Adrenal gland (tissue), 12 donors: ENCODE measurements around the gene POU2F3. TPM values are rescaled to one million over a fixed set of nuclear protein-coding genes. Genes with fewer than 3 reads are reported as not detected.

ENCODE experiments used
- DNase-seq, 7 donors: peaks; one replicate each; pipeline ENCODE4 v3.0.0-alpha.2; 2019 to 2020
- H3K27ac ChIP-seq, 5 donors: fragments of 200-600 bp; sonication (generic) in 4 of 5; 1 replicate in 3 of 5; 2 replicates in 2 of 5; pipeline versions ENCODE4 v1.5.1 to v1.8.0; 2016 to 2020; ENCODE audit warnings: mild to moderate bottlenecking in 1 of 5
- H3K27me3 ChIP-seq: fragments of 200-600 bp; 2 replicates; pipeline ENCODE4 v1.8.0; 2021
- H3K36me3 ChIP-seq, 2 donors: fragments of 200-600 bp; replicated peaks in 1 of 2; 1 replicate in 1 of 2; 2 replicates in 1 of 2; pipeline versions ENCODE4 v1.5.1 to v1.8.0; 2018 to 2022
- H3K4me1 ChIP-seq, 2 donors: fragments of 200-600 bp; replicated peaks in 1 of 2; 1 replicate in 1 of 2; 2 replicates in 1 of 2; pipeline versions ENCODE4 v1.5.1 to v1.8.0; 2018 to 2021
- H3K4me3 ChIP-seq, 4 donors: fragments of 200-600 bp; sonication (generic) in 3 of 4; one replicate each; pipeline ENCODE4 v1.5.1; 2016 to 2018
- H3K9me3 ChIP-seq, 3 donors: fragments of 200-600 bp; sonication (generic) in 1 of 3; replicated peaks in 1 of 3; 1 replicate in 2 of 3; 2 replicates in 1 of 3; pipeline versions ENCODE4 v1.5.1 to v1.8.0; 2016 to 2021
- POLR2A ChIP-seq, 2 donors: fragments of 450-650 bp; IDR thresholded peaks; one replicate each; pipeline ENCODE4 v1.6.1; 2017; ENCODE audit warnings: antibody characterized with exemption in 2 of 2, mild to moderate bottlenecking in 2 of 2, moderate library complexity in 1 of 2
- WGBS, 4 donors: extraction: QIAGEN DNeasy Blood & Tissue Kit in 2 of 4; methylation state at CpG; one replicate each; pipeline versions ENCODE4 v1.1.5 to v1.1.7; 2013 to 2017; 5-methylcytosine and 5-hydroxymethylcytosine counted together
- intact Hi-C, 2 donors: fragments of 100-400 bp; cut with DNase I; formaldehyde crosslinking; loops; one replicate each; pipeline versions ENCODE4 v1.14.1 to v1.15.0; 2022 to 2023
- polyA plus RNA-seq, 3 donors: library from polyadenylated mRNA; stranded (reverse); fragments of 200-250 nt in 2 of 3; fragments of 350-450 nt in 1 of 3; fragmentation: Illumina TruSeq in 1 of 3; extraction: RNeasy Lipid Tissue Mini Kit (QIAGEN cat#74804) in 1 of 3; gene quantifications; one replicate each; pipeline ENCODE4 v1.2.3, GENCODE V29; 2013 to 2014
- total RNA-seq, 9 donors: library from RNA; depleted of rRNA in 4 of 9; stranded (reverse); fragments of >200 nt in 4 of 9; fragments of 120-200 nt in 1 of 9; fragmentation: NEBNext Ultra II Directional in 1 of 9; extraction: Animal tissue kit (Norgen Biotek cat#: 25700) in 1 of 9; gene quantifications; one replicate each; pipeline versions ENCODE4 v1.1.0 to v1.2.4, GENCODE V29; 2013 to 2023
- TF ChIP-seq, protein P1 (sequence below), 6 experiments: fragments of 450-650 bp in 4 of 6; fragments of 200-600 bp in 2 of 6; sonication (generic) in 1 of 6; IDR thresholded peaks; 1 replicate in 5 of 6; 2 replicates in 1 of 6; pipeline versions ENCODE4 v1.5.1 to v1.8.0; 2016 to 2021; ENCODE audit warnings: antibody characterized with exemption in 6 of 6, mild to moderate bottlenecking in 2 of 6, moderate library complexity in 1 of 6
- donor health status: healthy with polysubstance abuse.
- donor health status: Bipolar disorder and iron deficiency.
- donor health status: DM: yes; HTN: yes; CAD: no.
- donor health status: DM: no; HTN: no; CAD: no.
- donor health status: DM: no; HTN: no; CAD: no.
- donor health status: DM: yes; HTN: yes; CAD: no.

POU2F3 gene
- total and polyA plus RNA-seq, 12 donors, result 0.07 to 1.4 (median 0.17) TPM; not detected in 3

DNA sequence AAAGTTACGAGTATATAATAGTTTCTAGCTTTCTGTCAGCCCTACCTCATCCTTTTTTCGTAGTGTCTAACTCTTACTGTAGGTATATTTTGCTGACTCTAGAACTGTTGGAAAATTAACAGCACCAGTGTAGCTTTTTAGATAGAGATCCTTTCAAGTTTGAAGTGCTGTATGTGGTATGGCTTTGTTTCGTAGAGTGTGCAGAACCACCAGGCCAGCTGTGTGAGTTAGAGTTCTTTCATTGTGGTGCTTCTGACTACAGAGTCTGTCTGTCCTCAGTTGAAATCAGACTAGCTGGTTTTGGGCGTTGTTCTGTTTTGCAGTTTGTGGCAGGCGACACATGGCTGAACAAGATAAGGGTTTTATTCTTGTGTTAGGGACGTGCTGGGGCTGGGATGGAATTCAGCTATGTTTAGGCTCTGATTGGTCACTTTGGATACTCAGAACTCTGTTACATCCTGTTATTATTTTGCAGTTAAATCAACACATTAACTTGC is 99.5 kb downstream of the POU2F3 start:
- TF ChIP-seq POLR2A (IDR thresholded peaks at IDR 0.05), result peak in 1 of 2 donors; percentile 63
- TF ChIP-seq, protein P1, sequence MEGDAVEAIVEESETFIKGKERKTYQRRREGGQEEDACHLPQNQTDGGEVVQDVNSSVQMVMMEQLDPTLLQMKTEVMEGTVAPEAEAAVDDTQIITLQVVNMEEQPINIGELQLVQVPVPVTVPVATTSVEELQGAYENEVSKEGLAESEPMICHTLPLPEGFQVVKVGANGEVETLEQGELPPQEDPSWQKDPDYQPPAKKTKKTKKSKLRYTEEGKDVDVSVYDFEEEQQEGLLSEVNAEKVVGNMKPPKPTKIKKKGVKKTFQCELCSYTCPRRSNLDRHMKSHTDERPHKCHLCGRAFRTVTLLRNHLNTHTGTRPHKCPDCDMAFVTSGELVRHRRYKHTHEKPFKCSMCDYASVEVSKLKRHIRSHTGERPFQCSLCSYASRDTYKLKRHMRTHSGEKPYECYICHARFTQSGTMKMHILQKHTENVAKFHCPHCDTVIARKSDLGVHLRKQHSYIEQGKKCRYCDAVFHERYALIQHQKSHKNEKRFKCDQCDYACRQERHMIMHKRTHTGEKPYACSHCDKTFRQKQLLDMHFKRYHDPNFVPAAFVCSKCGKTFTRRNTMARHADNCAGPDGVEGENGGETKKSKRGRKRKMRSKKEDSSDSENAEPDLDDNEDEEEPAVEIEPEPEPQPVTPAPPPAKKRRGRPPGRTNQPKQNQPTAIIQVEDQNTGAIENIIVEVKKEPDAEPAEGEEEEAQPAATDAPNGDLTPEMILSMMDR (IDR thresholded peaks at IDR 0.05), result no peak
- peak in 3 of 7 donors; percentile 44 to 58 (median 53) for DNase-seq
- Histone ChIP-seq H3K27ac (peak overlapping the region in 3 of 5 donors; percentile 27 to 98 (median 97)), H3K9me3 (no peaks in the 10 kb centered on the region), H3K4me3 (peak overlapping the region in 2 of 4 donors; percentile 1 to 97), H3K36me3 (no peaks in the 10 kb centered on the region), H3K4me1 (peaks cover 28 to 77% of the 10 kb centered on the region in 2 donors), H3K27me3 (no peaks in the 10 kb centered on the region)
- intact Hi-C loops, result loop anchor here (10.0 kb wide), 3 partner anchors 85 to 345 kb away; no protein-coding TSS in a partner anchor
- WGBS, 4 donors, result 10 to 21% (median 15%) methylated on average over 6 of the region's 6 CpGs

DNA sequence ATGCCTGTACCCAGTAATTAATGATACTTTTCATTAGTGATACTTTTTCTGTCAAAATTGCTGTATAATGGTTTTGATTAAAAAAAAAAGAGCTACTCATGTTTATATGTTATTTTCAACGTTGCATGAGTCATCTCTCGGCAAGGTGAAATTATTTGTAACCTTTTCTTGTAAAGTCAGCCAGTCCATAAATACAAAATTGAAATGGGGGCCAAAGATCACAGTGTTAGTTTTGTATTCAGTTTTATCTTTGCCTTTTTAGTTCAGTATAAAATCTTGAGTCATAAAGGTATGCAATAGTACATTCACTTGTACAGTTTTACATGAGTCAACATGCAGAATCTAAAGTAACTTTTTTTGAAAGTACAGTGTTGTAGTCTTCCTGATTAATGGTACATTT is 100.6 kb downstream of the POU2F3 start:
- H3K4me3 ChIP-seq, result peak overlapping the region in 1 of 4 donors; percentile 97
- TF ChIP-seq POLR2A (IDR thresholded peaks at IDR 0.05), result no peak
- TF ChIP-seq, protein P1 (IDR thresholded peaks at IDR 0.05), result no peak
- no peak for DNase-seq
- WGBS, 4 donors, result 15 to 39% (median 29%) methylated on average over 2 of the region's 2 CpGs
- intact Hi-C loops, result loop anchor here in 1 of 2 donors (10.0 kb wide), 1 partner anchor 54 kb away; no protein-coding TSS in a partner anchor
- H3K27ac ChIP-seq, result peak overlapping the region in 1 of 5 donors; percentile 98
- no peaks in the 10 kb centered on the region for H3K9me3 ChIP-seq
- H3K36me3 ChIP-seq, result no peaks in the 10 kb centered on the region
- H3K4me1 ChIP-seq, result peaks cover 27 to 76% of the 10 kb centered on the region in 2 donors
- H3K27me3 ChIP-seq, result no peaks in the 10 kb centered on the region

DNA sequence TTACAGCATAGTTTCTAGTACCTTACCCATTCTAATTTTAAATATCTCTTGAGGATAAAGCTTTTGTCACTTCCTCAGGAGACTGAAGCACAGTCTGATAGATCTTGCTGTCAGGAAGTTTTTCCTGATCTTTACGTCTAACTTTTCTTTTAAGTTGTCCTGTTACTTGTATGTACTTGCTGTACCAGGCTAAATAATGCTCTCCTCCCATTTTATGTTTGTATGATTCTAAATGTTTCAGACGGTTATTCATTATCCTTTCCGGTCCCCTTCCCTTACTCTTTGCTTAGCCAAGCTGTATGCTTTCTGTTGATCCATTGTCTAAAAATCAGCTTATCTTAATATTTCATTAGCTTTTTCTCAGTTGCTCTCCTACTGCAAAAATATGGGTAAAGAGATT is 102.3 kb downstream of the POU2F3 start:
- Histone ChIP-seq H3K4me3 (no peak overlapping the region), H3K4me1 (peaks cover 29 to 89% of the 10 kb centered on the region in 2 donors), H3K27me3 (no peaks in the 10 kb centered on the region), H3K9me3 (no peaks in the 10 kb centered on the region), H3K27ac (no peak overlapping the region), H3K36me3 (no peaks in the 10 kb centered on the region)
- no peak for DNase-seq
- intact Hi-C loops, result loop anchor here in 1 of 2 donors (10.0 kb wide), 1 partner anchor 53 kb away; no protein-coding TSS in a partner anchor
- TF ChIP-seq POLR2A (IDR thresholded peaks at IDR 0.05), result no peak
- TF ChIP-seq, protein P1 (IDR thresholded peaks at IDR 0.05), result no peak
- whole genome bisulfite sequencing, 4 donors, result 63 to 74% (median 68%) methylated on average over 3 of the region's 3 CpGs

DNA sequence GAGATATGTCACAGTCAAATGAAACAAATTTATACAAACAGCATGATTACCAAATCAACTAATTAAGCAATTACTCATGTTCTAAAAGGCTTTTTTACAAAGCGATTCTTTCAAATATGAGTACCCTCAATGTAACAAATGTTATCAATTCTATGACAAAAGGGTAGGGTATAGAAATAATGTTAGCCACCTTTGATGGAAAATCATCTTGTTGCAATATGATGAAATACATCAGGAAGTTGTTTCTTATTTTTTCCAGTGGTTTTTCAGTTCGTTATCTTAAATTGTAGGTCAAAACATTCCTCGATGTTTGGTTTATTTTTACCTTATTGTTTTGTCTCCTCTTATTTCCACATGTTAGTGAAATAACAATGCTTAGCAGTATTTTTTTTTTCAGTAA is 102.7 kb downstream of the POU2F3 start:
- TF ChIP-seq POLR2A (IDR thresholded peaks at IDR 0.05), result no peak
- TF ChIP-seq, protein P1 (IDR thresholded peaks at IDR 0.05), result no peak
- DNase-seq, result no peak
- no peaks in the 10 kb centered on the region for H3K27me3 ChIP-seq
- H3K36me3 ChIP-seq, result no peaks in the 10 kb centered on the region
- no peaks in the 10 kb centered on the region for H3K9me3 ChIP-seq
- H3K4me3 ChIP-seq, result no peak overlapping the region
- 49 to 68% (median 57%) methylated on average over 3 of the region's 3 CpGs for WGBS, 4 donors
- no peak overlapping the region for H3K27ac ChIP-seq
- intact Hi-C loops, result loop anchor here in 1 of 2 donors (10.0 kb wide), 1 partner anchor 52 kb away; no protein-coding TSS in a partner anchor
- H3K4me1 ChIP-seq, result peaks cover 29 to 93% of the 10 kb centered on the region in 2 donors
